ENCODE results near the gene CYP1B1.
"Not testable (repeated sequence)": the region's sequence is repeated elsewhere in the genome, so short reads cannot be mapped to it uniquely, and the experiment has no call there.

Gene CYP1B1

DNA sequence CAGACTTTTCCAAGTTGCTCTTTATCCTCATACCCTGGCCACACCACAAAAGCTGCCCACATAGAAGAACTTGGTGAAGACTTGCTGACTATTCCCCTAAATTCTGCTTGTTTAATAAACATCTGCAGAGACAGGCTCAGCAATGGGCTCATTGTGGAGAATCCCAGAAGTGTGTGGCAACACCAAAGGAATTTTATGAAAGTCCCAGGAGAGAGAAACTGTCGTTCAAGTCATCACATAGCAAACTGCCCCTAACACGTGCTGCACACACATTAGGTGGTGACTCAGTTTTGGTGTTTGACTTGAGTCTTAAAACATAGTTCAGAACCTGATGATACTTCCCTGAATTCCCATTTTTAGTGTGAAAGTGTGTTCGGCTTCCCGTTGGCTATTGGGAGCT lies 38.6 kb downstream of the CYP1B1 start:
- no peak for DNase-seq (ENCODE audit: low read depth, low spot score)
- TF ChIP-seq FOXP2 (optimal IDR thresholded peaks at IDR 0.05; ENCODE audit: control extremely low read depth, extremely low read length, insufficient read depth) (no peak), POLR2AphosphoS5 (IDR thresholded peaks at IDR 0.05; ENCODE audit: borderline replicate concordance, low read depth, low read length) (no peak), EZH2 (IDR thresholded peaks at IDR 0.05) (no peak)
- Histone ChIP-seq H3K9me3 (ENCODE audit: low read depth, low read length) (no peaks in the 10 kb centered on the region; the same call in 1 of the 2 replicates), H3K27ac (no peak overlapping the region), H3K4me3 (no peak overlapping the region), H3K9ac (ENCODE audit: insufficient read length) (no peak overlapping the region), H3K36me3 (ENCODE audit: insufficient read depth, low read length) (no peaks in the 10 kb centered on the region)

DNA sequence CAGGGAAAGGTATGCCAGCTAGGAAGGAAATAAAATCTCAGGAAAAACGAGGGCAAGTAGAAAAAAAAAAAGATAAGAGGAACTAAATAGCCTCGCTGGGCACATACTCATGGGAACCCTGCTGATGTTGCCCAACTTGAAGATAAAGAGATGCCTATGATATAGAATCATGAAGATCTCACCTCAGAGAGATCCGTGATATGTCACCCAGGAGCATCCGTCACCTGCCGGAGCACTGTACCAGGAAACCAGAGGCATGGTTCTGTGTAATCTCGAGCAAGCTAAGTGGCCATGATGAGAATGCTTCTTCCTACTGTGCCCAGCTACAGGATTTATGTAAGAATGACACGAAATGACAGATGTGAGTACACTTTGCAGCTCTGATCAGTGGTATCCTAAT lies 40.0 kb downstream of the CYP1B1 start:
- no peak overlapping the region for H3K9ac ChIP-seq (ENCODE audit: insufficient read length)
- no peaks in the 10 kb centered on the region; the same call in 1 of the 2 replicates for H3K9me3 ChIP-seq (ENCODE audit: low read depth, low read length)
- H3K36me3 ChIP-seq (ENCODE audit: insufficient read depth, low read length), result no peaks in the 10 kb centered on the region
- no peak overlapping the region for H3K4me3 ChIP-seq
- no peak for DNase-seq (ENCODE audit: low read depth, low spot score)
- H3K27ac ChIP-seq, result no peak overlapping the region
- no peak for TF ChIP-seq EZH2 (IDR thresholded peaks at IDR 0.05)
- TF ChIP-seq POLR2AphosphoS5 (IDR thresholded peaks at IDR 0.05; ENCODE audit: borderline replicate concordance, low read depth, low read length), result no peak
- TF ChIP-seq FOXP2 (optimal IDR thresholded peaks at IDR 0.05; ENCODE audit: control extremely low read depth, extremely low read length, insufficient read depth), result no peak

DNA sequence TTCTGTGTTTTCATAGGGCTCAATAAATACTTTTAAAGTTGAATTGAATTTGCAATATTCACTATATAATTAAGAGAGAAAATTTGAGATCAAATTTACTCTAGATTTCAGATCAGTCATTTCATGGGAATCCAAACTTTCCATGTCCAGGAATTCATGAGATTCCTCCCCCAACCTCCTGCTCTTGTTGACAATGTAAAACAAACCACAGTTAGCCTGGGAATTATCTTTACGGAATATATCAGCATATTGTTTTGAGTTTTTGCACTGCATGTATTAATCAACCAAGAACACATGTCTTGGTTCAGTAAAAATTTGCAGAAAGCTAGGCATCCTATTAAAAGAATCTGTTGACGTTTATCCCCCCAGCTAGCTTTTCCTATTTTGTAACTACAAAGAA lies 42.3 kb downstream of the CYP1B1 start:
- TF ChIP-seq EZH2 (IDR thresholded peaks at IDR 0.05) (no peak), FOXP2 (optimal IDR thresholded peaks at IDR 0.05; ENCODE audit: control extremely low read depth, extremely low read length, insufficient read depth) (no peak)
- no peaks in the 10 kb centered on the region for H3K9me3 ChIP-seq (ENCODE audit: low read depth, low read length)
- no peaks in the 10 kb centered on the region for H3K36me3 ChIP-seq (ENCODE audit: insufficient read depth, low read length)
- H3K27ac ChIP-seq, result no peak overlapping the region
- DNase-seq (ENCODE audit: low read depth, low spot score), result no peak
- no peak overlapping the region for H3K9ac ChIP-seq (ENCODE audit: insufficient read length)
- no peak overlapping the region for H3K4me3 ChIP-seq

DNA sequence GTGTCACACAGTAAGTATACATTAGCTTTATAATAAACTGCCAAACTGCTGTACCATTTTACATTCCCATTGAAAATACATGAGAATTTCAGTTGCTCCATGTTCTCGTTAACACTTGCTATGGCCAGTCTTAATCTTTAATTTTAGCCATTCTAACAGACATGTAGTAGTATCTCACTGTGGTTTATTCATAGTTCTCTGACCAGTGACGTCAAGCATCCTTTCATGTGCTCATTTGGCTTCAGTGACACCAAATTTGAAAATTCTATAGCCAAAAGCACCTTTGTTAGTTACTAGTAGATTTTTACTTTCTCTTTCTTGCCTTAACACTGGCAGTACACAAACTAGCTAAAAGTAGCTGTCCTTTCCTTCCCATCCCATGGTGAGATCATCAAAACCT lies 43.0 kb downstream of the CYP1B1 start:
- no peak for DNase-seq (ENCODE audit: low read depth, low spot score)
- Histone ChIP-seq H3K36me3 (ENCODE audit: insufficient read depth, low read length) (no peaks in the 10 kb centered on the region), H3K27ac (no peak overlapping the region), H3K4me3 (no peak overlapping the region), H3K9ac (ENCODE audit: insufficient read length) (no peak overlapping the region), H3K9me3 (ENCODE audit: low read depth, low read length) (no peaks in the 10 kb centered on the region)
- TF ChIP-seq FOXP2 (optimal IDR thresholded peaks at IDR 0.05; ENCODE audit: control extremely low read depth, extremely low read length, insufficient read depth), result no peak
- TF ChIP-seq POLR2AphosphoS5 (IDR thresholded peaks at IDR 0.05; ENCODE audit: borderline replicate concordance, low read depth, low read length), result no peak
- no peak for TF ChIP-seq EZH2 (IDR thresholded peaks at IDR 0.05)

DNA sequence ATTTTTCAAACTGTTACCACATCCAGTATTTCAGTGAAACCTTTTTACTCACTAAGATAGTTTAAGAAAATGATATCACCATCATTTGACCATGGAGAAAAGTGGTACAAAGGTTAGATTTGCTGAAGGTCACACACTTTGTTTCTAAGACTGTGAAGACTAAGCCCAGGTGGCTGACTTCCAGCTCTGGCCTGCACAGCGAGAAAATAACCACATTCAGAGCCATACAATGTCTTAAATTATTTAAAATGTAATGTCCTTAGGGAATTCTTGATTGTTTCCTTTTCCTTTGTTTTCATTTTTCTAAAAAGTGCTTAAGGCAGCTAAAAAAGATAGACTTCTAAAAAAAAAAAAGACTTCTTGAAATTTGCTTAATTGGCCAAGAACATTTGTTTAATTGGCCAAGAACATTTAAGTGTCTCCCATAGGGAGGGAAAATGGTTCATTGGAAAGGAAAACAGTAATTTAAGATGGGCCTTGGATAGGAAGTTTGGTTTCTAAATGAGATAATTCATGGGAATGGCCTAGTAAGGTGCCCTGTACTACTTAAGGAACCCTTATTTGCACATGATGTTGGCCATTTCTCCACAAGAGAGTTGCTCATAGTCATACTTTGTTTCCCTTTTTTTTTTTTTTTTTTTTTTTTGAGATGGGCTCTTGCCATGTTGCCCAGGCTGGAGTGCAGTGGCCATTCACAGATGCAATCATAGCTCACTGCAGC lies 45.2 kb downstream of the CYP1B1 start:
- H3K4me3 ChIP-seq, result no peak overlapping the region
- TF ChIP-seq POLR2AphosphoS5 (IDR thresholded peaks at IDR 0.05; ENCODE audit: borderline replicate concordance, low read depth, low read length) (no peak), EZH2 (IDR thresholded peaks at IDR 0.05) (no peak), FOXP2 (optimal IDR thresholded peaks at IDR 0.05; ENCODE audit: control extremely low read depth, extremely low read length, insufficient read depth) (no peak)
- no peak for DNase-seq (ENCODE audit: low read depth, low spot score)
- H3K27ac ChIP-seq, result no peak overlapping the region
- H3K9me3 ChIP-seq (ENCODE audit: low read depth, low read length), result no peaks in the 10 kb centered on the region
- H3K36me3 ChIP-seq (ENCODE audit: insufficient read depth, low read length), result no peaks in the 10 kb centered on the region
- no peak overlapping the region for H3K9ac ChIP-seq (ENCODE audit: insufficient read length)

DNA sequence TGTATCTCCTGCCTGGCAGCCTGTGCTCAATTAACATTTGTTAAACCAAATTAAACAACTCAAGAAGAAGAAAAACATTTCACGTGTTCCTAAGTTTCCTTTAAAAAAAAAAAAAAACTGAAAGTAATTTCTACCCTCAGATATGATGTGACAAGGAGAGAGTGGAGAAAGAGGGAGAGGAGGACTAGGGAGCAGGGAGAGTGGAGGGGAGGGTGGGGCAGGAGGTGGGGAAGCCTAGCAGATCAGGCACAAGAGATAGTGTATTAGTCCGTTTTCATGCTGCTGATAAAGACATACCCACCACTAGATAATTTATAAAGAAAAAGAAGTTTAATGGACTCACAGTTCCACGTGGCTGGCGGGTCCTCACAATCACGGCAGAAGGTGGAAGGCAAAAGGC lies 46.4 kb downstream of the CYP1B1 start:
- DNase-seq (ENCODE audit: low read depth, low spot score), result no peak
- H3K9ac ChIP-seq (ENCODE audit: insufficient read length), result no peak overlapping the region
- no peak overlapping the region for H3K27ac ChIP-seq
- TF ChIP-seq EZH2 (IDR thresholded peaks at IDR 0.05), result no peak
- no peak for TF ChIP-seq POLR2AphosphoS5 (IDR thresholded peaks at IDR 0.05; ENCODE audit: borderline replicate concordance, low read depth, low read length)
- TF ChIP-seq FOXP2 (optimal IDR thresholded peaks at IDR 0.05; ENCODE audit: control extremely low read depth, extremely low read length, insufficient read depth), result no peak
- no peaks in the 10 kb centered on the region for H3K9me3 ChIP-seq (ENCODE audit: low read depth, low read length)
- H3K36me3 ChIP-seq (ENCODE audit: insufficient read depth, low read length), result no peaks in the 10 kb centered on the region
- no peak overlapping the region for H3K4me3 ChIP-seq

DNA sequence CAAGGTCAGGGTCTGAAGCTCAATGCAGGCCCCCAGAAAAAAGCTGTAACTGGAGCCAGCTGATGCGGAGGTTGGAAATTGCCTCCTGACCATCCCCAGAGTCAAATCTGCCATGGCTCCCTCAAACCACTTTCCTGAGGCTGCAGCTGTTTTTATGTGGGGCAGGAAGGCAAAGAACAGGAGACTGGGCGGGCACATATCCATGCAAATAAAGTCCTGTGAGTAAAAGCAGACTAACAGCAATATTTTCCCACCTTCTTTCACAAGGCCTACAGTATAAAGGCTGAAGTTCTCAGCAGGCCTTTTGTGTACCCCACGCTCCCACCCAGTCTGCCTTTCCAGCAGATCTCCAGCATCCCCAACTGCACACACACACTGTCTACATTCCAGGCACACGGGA lies 47.1 kb downstream of the CYP1B1 start:
- no peaks in the 10 kb centered on the region for H3K9me3 ChIP-seq (ENCODE audit: low read depth, low read length)

DNA sequence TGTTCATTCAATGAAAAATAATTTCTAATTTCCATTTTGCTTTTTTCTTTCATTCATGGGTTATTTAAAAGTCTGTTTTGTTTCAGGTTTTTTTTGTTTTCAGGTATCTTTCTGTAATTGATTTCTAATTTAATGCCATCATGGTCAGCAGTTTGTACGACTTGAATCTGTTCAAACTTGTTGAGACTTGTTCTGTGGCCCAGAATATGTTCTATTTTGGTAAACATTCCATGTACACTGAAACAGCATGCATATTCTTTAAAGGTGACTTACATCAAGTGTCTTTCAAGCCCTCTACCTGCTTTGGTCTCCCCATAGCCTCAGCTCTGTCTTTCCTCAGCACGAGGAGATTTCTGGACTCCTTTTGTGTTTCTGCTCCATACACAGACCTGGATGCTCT lies 49.1 kb downstream of the CYP1B1 start:
- Histone ChIP-seq H3K4me3 (no peak overlapping the region), H3K27ac (no peak overlapping the region), H3K36me3 (ENCODE audit: insufficient read depth, low read length) (no peaks in the 10 kb centered on the region), H3K9me3 (ENCODE audit: low read depth, low read length) (no peaks in the 10 kb centered on the region), H3K9ac (ENCODE audit: insufficient read length) (no peak overlapping the region)
- TF ChIP-seq EZH2 (IDR thresholded peaks at IDR 0.05) (no peak), FOXP2 (optimal IDR thresholded peaks at IDR 0.05; ENCODE audit: control extremely low read depth, extremely low read length, insufficient read depth) (no peak), POLR2AphosphoS5 (IDR thresholded peaks at IDR 0.05; ENCODE audit: borderline replicate concordance, low read depth, low read length) (no peak)
- DNase-seq (ENCODE audit: low read depth, low spot score), result no peak

More for the DNA sequence above, 47.1 kb downstream of the CYP1B1 start:
- H3K27ac ChIP-seq, result no peak overlapping the region
- H3K9ac ChIP-seq (ENCODE audit: insufficient read length), result no peak overlapping the region
- no peak for DNase-seq (ENCODE audit: low read depth, low spot score)
- H3K36me3 ChIP-seq (ENCODE audit: insufficient read depth, low read length), result no peaks in the 10 kb centered on the region
- TF ChIP-seq POLR2AphosphoS5 (IDR thresholded peaks at IDR 0.05; ENCODE audit: borderline replicate concordance, low read depth, low read length) (no peak), FOXP2 (optimal IDR thresholded peaks at IDR 0.05; ENCODE audit: control extremely low read depth, extremely low read length, insufficient read depth) (no peak), EZH2 (IDR thresholded peaks at IDR 0.05) (no peak)
- no peak overlapping the region for H3K4me3 ChIP-seq

DNA sequence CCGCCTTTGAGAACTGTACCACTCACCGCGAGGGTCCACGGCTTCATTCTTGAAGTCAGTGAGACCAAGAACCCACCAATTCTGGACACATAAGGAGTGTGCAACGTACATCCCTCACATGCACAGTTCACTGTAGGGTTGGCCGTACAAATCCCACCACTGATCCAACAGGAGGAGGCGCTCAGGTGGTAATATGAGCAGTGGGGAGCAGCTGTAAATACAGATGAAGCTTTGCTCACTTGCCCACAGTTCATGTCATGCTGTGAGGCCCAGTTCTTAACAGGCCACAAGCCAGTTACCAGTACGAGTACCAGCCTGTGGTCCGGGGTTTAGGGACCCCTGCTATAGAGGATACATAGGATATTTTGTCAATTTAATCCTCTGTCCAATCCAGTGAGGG lies 54.4 kb downstream of the CYP1B1 start:
- H3K4me3 ChIP-seq, result no peak overlapping the region
- H3K36me3 ChIP-seq (ENCODE audit: insufficient read depth, low read length), result no peaks in the 10 kb centered on the region
- H3K9me3 ChIP-seq (ENCODE audit: low read depth, low read length), result no peaks in the 10 kb centered on the region
- no peak for DNase-seq (ENCODE audit: low read depth, low spot score)
- no peak overlapping the region for H3K27ac ChIP-seq
- H3K9ac ChIP-seq (ENCODE audit: insufficient read length), result no peak overlapping the region
- TF ChIP-seq POLR2AphosphoS5 (IDR thresholded peaks at IDR 0.05; ENCODE audit: borderline replicate concordance, low read depth, low read length) (no peak), EZH2 (IDR thresholded peaks at IDR 0.05) (no peak), FOXP2 (optimal IDR thresholded peaks at IDR 0.05; ENCODE audit: control extremely low read depth, extremely low read length, insufficient read depth) (no peak)

DNA sequence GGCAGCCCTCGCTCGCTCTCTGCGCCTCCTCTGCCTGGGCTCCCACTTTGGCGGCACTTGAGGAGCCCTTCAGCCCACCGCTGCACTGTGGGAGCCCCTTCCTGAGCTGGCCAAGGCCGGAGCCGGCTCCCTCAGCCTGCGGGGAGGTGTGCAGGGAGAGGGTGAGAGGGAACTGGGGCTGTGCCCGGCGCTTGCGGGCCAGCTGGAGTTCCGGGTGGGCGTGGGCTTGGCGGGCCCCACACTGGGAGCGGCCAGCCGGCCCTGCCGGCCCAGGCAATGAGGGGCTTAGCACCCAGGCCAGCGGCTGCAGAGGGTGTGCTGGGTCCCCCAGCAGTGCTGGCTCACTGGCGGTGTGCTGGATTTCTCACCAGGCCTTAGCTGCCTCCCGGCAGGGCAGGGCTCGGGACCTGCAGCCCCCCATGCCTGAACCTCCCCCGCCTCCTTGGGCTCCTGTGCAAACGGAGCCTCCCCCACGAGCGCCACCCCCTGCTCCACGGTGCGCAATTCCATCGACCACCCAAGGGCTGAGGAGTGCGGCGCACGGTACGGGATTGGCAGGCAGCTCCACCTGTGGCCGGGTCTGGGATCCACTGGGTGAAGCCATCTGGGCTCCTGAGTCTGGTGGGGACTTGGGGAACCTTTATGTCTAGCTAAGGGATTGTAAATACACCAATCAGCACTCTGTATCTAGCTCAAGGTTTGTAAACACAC lies 55.4 kb downstream of the CYP1B1 start:
- not testable (repeated sequence) for H3K36me3 ChIP-seq (ENCODE audit: insufficient read depth, low read length); H3K9me3 ChIP-seq (ENCODE audit: low read depth, low read length); DNase-seq (ENCODE audit: low read depth, low spot score); H3K4me3 ChIP-seq; H3K27ac ChIP-seq; H3K9ac ChIP-seq (ENCODE audit: insufficient read length)

Measured in SK-N-MC (cell line).